ENCODE data around the gene RETREG3. TPM values are rescaled to one million over a fixed set of nuclear protein-coding genes. Genes with fewer than 3 reads are reported as not detected.

Gene RETREG3
- total and polyA plus RNA-seq, 9 of the 15 experiments (the other 6 are each of a cell fraction or from before 2014, with no cell fraction given): 4.1 to 39.0 (median 16.9) TPM

- TF ChIP-seq HNRNPL (IDR thresholded peaks at IDR 0.05; ENCODE audit: low read depth, low read length): no peak
- TF ChIP-seq PTBP1 (IDR thresholded peaks at IDR 0.05; ENCODE audit: low read depth, low read length): 0 out of 2 replicates have a peak, but pooled peaks have one; percentile 28
- TF ChIP-seq C11orf30 (IDR thresholded peaks at IDR 0.05; ENCODE audit: low read depth): peak; percentile 84
- no peak for TF ChIP-seq SMARCE1 (IDR thresholded peaks at IDR 0.05)
- TF ChIP-seq FOXA3 (CRISPR knock-in tag; conservative IDR thresholded peaks at IDR 0.05 in 1 of 2, IDR thresholded peaks at IDR 0.05 in 1 of 2): no peak
- TF ChIP-seq HDGF (IDR thresholded peaks at IDR 0.05): no peak
- TF ChIP-seq CBX5 (IDR thresholded peaks at IDR 0.05; ENCODE audit: borderline replicate concordance, low read depth): no peak
- TF ChIP-seq ZBTB9 (CRISPR knock-in tag; IDR thresholded peaks at IDR 0.05): no peak
- no peak for TF ChIP-seq RBM39 (optimal IDR thresholded peaks at IDR 0.05; ENCODE audit: low read depth, low read length)
- TF ChIP-seq RERE (CRISPR knock-in tag; IDR thresholded peaks at IDR 0.05; ENCODE audit: borderline replicate concordance): no peak
- TF ChIP-seq NELFE (IDR thresholded peaks at IDR 0.05; ENCODE audit: insufficient read depth, insufficient read length): no peak
- no peak for TF ChIP-seq CEBPB (tag; IDR thresholded peaks at IDR 0.05)
- no peak for TF ChIP-seq ZNF696 (CRISPR knock-in tag; conservative IDR thresholded peaks at IDR 0.05)
- TF ChIP-seq ZBTB7A (IDR thresholded peaks at IDR 0.05; ENCODE audit: borderline replicate concordance, control insufficient read depth, low read depth, low read length): peak; percentile 74; the same call in 1 of the 2 replicates
- TF ChIP-seq TAF15 (IDR thresholded peaks at IDR 0.05; ENCODE audit: low read depth, low read length): no peak
- TF ChIP-seq EP400 (IDR thresholded peaks at IDR 0.05): peak; percentile 84
- TF ChIP-seq E2F3 (CRISPR knock-in tag; IDR thresholded peaks at IDR 0.05): peak; percentile 95
- peak; percentile 81; the same call in 1 of the 2 replicates for TF ChIP-seq NFRKB (IDR thresholded peaks at IDR 0.05; ENCODE audit: low read depth)
- no peak for TF ChIP-seq MCM5 (IDR thresholded peaks at IDR 0.05; ENCODE audit: low read depth)
- TF ChIP-seq ZNF584 (CRISPR knock-in tag; IDR thresholded peaks at IDR 0.05; ENCODE audit: low read depth): no peak
- TF ChIP-seq KLF16 (IDR thresholded peaks at IDR 0.05): no peak
- TF ChIP-seq ZBED1 (IDR thresholded peaks at IDR 0.05): no peak
Measured at GRCh38 chr17:42577532-42578281, 31.5 kb downstream of the RETREG3 start, which contains the start of gene PSMC3IP (continued).
